Heart right ventricle (tissue), 16 donors: ENCODE results near the gene LZTS2. TPM values are rescaled to one million over a fixed set of nuclear protein-coding genes. Genes with fewer than 3 reads are reported as not detected.

Experiments
- ATAC-seq, 8 donors: fragments of 200-7000 bp; cut with Tn5 transposase; one replicate each; pipeline ENCODE4 v1.9.1; 2020; ENCODE audit warnings: mild to moderate bottlenecking in 8 of 8, moderate library complexity in 8 of 8, moderate number of reproducible peaks in 1 of 8
- DNase-seq, 2 donors: peaks; one replicate each; pipeline ENCODE4 v3.0.0-alpha.2; 2020
- H3K27ac ChIP-seq, 10 donors: fragments of 200-600 bp; sonication (generic) in 2 of 10; one replicate each; pipeline versions ENCODE4 v1.5.0 to v1.8.0; 2020 to 2022; ENCODE audit warnings: mild to moderate bottlenecking in 3 of 10
- H3K27me3 ChIP-seq, 7 donors: fragments of 200-600 bp; one replicate each; pipeline ENCODE4 v1.8.0; 2021 to 2022; ENCODE audit warnings: mild to moderate bottlenecking in 2 of 7
- H3K36me3 ChIP-seq, 9 donors: fragments of 200-600 bp; sonication (generic) in 1 of 9; one replicate each; pipeline versions ENCODE4 v1.5.0 to v1.8.0; 2020 to 2022; ENCODE audit warnings: mild to moderate bottlenecking in 2 of 9
- H3K4me1 ChIP-seq, 9 donors: fragments of 200-600 bp; sonication (generic) in 1 of 9; one replicate each; pipeline versions ENCODE4 v1.5.0 to v1.8.0; 2020 to 2022; ENCODE audit warnings: mild to moderate bottlenecking in 4 of 9
- H3K4me3 ChIP-seq, 10 donors: fragments of 200-600 bp; sonication (generic) in 2 of 10; one replicate each; pipeline versions ENCODE4 v1.5.0 to v1.8.0; 2020 to 2022; ENCODE audit warnings: mild to moderate bottlenecking in 7 of 10, moderate library complexity in 2 of 10
- H3K9me3 ChIP-seq, 11 donors: fragments of 200-600 bp in 10 of 11; sonication (generic) in 2 of 11; one replicate each; pipeline versions ENCODE4 v1.5.0 to v1.8.0; 2013 to 2022; ENCODE audit warnings: mild to moderate bottlenecking in 2 of 11, control low read depth in 1 of 11, moderate library complexity in 1 of 11
- WGBS, 2 donors: extraction: QIAGEN DNeasy Blood & Tissue Kit; methylation state at CpG; one replicate each; pipeline ENCODE4 v1.1.7; 2013; ENCODE audit warnings: inconsistent platforms in 1 of 2; 5-methylcytosine and 5-hydroxymethylcytosine counted together
- intact Hi-C, 10 donors: fragments of 100-400 bp; cut with DNase I; formaldehyde crosslinking; loops; one replicate each; pipeline versions ENCODE4 v1.11.1 to v1.14.2; 2022
- polyA plus RNA-seq, 2 donors: library from polyadenylated mRNA; stranded (reverse); fragments of 200-250 nt; gene quantifications; one replicate each; pipeline ENCODE4 v1.2.3, GENCODE V29; 2013
- total RNA-seq, 10 donors: library from RNA; stranded (reverse); fragmentation: NEBNext Ultra II Directional in 3 of 10; extraction: Animal tissue kit (Norgen Biotek cat#: 25700) in 3 of 10; gene quantifications; one replicate each; pipeline versions ENCODE4 v1.2.1 to v1.2.4, GENCODE V29; 2021 to 2023
- TF ChIP-seq, protein P1 (sequence below), 9 donors: fragments of 200-600 bp; sonication (generic) in 2 of 9; IDR thresholded peaks; one replicate each; pipeline versions ENCODE4 v1.5.0 to v1.8.0; 2021 to 2022; ENCODE audit warnings: antibody characterized with exemption in 9 of 9, mild to moderate bottlenecking in 5 of 9, moderate library complexity in 1 of 9
- donor health status: Arrhythmogenic right ventricular cardiomyopathy.
- donor health status: ischemic (EF 13 %, LVEDD 7.1; RV severe dilation, severe dysfunction).
- donor health status: healthy with polysubstance abuse.
- donor health status: DM: no; HTN: yes; CAD: no.
- donor health status: DM: no; HTN: no; CAD: no.
- donor health status: ischemic (EF 25% LVEDD 6.9; RV normal size, moderate dysfunction).
- donor health status: ischemic (EF 25% LVEDD 5.7; RV mildly dilated, moderate dysfunction).
- donor health status: healthy.
- donor health status: DM: yes; HTN: yes; CAD: no.
- donor health status: Ischemic cardiomyopathy.
- donor health status: ischemic (EF 35%, LVEDD 5.7; RV mildly dilated, moderate dysfunction).
- donor health status: nonischemic (EF 11% LVEDD 7.7; RV severe dilation, severe dysfunction).
- donor health status: DM: yes; HTN: yes; CAD: no.
- donor health status: PGD.
- donor health status: ischemic (EF 29% LVEDD 5.4; RV normal size, mild dysfunction).
- donor health status: nonischemic (EF 23%, LVEDD 6.1; RV moderate dilation, normal function).

The LZTS2 gene
- total and polyA plus RNA-seq, 12 donors, result 28.6 to 73.7 (median 41.7) TPM

- TF ChIP-seq, protein P1, sequence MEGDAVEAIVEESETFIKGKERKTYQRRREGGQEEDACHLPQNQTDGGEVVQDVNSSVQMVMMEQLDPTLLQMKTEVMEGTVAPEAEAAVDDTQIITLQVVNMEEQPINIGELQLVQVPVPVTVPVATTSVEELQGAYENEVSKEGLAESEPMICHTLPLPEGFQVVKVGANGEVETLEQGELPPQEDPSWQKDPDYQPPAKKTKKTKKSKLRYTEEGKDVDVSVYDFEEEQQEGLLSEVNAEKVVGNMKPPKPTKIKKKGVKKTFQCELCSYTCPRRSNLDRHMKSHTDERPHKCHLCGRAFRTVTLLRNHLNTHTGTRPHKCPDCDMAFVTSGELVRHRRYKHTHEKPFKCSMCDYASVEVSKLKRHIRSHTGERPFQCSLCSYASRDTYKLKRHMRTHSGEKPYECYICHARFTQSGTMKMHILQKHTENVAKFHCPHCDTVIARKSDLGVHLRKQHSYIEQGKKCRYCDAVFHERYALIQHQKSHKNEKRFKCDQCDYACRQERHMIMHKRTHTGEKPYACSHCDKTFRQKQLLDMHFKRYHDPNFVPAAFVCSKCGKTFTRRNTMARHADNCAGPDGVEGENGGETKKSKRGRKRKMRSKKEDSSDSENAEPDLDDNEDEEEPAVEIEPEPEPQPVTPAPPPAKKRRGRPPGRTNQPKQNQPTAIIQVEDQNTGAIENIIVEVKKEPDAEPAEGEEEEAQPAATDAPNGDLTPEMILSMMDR (IDR thresholded peaks at IDR 0.05), result no peak
- peaks cover 10 to 76% (median 38%) of the 10 kb centered on the region in 9 donors for H3K4me1 ChIP-seq
- intact Hi-C loops, result no loop called here
- H3K9me3 ChIP-seq, result no peaks in the 10 kb centered on the region
- 52% methylated on average over 11 of the region's 11 CpGs for WGBS, 2 donors
- no peak overlapping the region for H3K4me3 ChIP-seq
- ATAC-seq (peak in 7 of 8 donors; percentile 21 to 46 (median 35)), DNase-seq (no peak)
- H3K27me3 ChIP-seq, result no peaks in the 10 kb centered on the region
- peak overlapping the region; percentile 18 to 75 (median 50) for H3K27ac ChIP-seq
- H3K36me3 ChIP-seq, result peaks cover 0 to 53% (median 40%) of the 10 kb centered on the region in 9 donors
Measured at GRCh38 chr10:101007099-101007711, 7.6 kb downstream of the LZTS2 start.

- TF ChIP-seq, protein P1 (IDR thresholded peaks at IDR 0.05), result no peak
- WGBS, 2 donors, result 60 to 62% methylated on average over 13 of the region's 13 CpGs
- Histone ChIP-seq H3K27me3 (no peaks in the 10 kb centered on the region), H3K9me3 (no peaks in the 10 kb centered on the region), H3K4me1 (peaks cover 10 to 76% (median 38%) of the 10 kb centered on the region in 9 donors), H3K36me3 (peaks cover 0 to 45% (median 34%) of the 10 kb centered on the region in 9 donors), H3K4me3 (no peak overlapping the region), H3K27ac (peak overlapping the region in 8 of 10 donors; percentile 15 to 75 (median 55))
- ATAC-seq (no peak), DNase-seq (no peak)
- intact Hi-C loops, result no loop called here
Measured at GRCh38 chr10:101007915-101008822, 8.6 kb downstream of the LZTS2 start.

DNA sequence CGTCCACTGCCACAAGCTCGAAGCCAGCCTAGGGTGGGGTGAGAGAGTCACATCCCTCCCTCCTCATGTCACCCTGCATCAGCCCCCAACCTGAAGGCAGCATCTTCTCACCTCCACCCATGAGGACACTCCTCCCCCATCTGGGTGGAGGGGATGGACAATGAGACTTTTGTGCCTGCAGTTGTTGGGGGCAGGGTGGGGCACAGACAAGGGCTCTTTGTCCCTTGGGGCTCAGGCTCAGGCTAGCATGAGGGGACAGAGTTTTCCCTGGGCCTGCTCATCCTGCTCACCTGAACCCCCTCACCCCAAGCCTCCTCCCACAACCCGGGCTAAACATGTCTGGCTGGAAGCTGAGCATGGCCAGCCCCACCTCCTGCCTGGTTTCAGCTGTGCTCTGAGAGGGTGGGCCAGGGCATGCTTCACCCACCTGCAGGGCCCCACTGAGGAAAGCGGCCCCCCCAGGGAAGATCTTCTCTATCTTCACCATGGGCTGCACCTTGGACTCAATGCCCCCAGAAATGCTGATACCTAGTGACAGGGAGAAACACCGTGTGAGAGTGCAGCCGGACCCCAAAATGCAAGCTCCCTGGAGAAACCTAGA lies 9.3 kb downstream of the LZTS2 start:
- DNase-seq (no peak), ATAC-seq (no peak)
- H3K4me3 ChIP-seq, result no peak overlapping the region
- WGBS, 2 donors, result 83 to 89% methylated on average over 6 of the region's 6 CpGs
- H3K27me3 ChIP-seq, result no peaks in the 10 kb centered on the region
- peak overlapping the region in 5 of 10 donors; percentile 2 to 75 (median 41) for H3K27ac ChIP-seq
- TF ChIP-seq, protein P1 (IDR thresholded peaks at IDR 0.05), result no peak
- H3K36me3 ChIP-seq, result peaks cover 0 to 37% (median 27%) of the 10 kb centered on the region in 9 donors
- no peaks in the 10 kb centered on the region for H3K9me3 ChIP-seq
- peaks cover 12 to 76% (median 34%) of the 10 kb centered on the region in 9 donors for H3K4me1 ChIP-seq
- intact Hi-C loops, result no loop called here

DNA sequence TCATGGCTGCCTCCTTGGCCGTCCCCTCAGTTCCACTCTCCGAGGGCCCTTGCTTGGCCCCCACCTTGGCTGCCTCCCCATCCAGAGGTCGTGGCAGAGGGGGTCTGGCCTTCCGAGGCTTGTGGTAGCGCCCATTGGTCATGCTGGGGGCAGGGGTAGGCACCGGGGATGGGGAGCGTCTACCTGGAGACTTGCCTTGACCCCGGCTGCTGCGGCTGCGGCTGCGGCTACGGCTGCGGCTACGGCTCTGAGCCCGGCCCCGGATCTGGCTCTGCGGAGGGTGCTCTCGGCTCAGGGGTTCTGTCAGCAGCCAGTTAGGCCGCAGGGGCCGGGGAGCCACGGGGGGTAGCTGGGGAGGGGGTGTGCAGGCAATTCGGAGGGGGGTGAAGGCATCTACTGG lies 10.7 kb downstream of the LZTS2 start:
- H3K27ac ChIP-seq, result no peak overlapping the region
- no peaks in the 10 kb centered on the region for H3K9me3 ChIP-seq
- no peak for DNase-seq
- intact Hi-C loops, result no loop called here
- no peaks in the 10 kb centered on the region for H3K27me3 ChIP-seq
- H3K4me3 ChIP-seq, result no peak overlapping the region
- peaks cover 0 to 23% (median 15%) of the 10 kb centered on the region in 9 donors for H3K36me3 ChIP-seq
- ATAC-seq, result no peak
- 95 to 96% methylated on average over 22 of the region's 22 CpGs for WGBS, 2 donors
- TF ChIP-seq, protein P1 (IDR thresholded peaks at IDR 0.05), result no peak
- peaks cover 9 to 70% (median 36%) of the 10 kb centered on the region in 9 donors for H3K4me1 ChIP-seq
